ENCODE results near the gene TIGD1.
"Not testable (repeated sequence)": the region's sequence is repeated elsewhere in the genome, so short reads cannot be mapped to it uniquely, and the experiment has no call there.

TIGD1 gene

DNA sequence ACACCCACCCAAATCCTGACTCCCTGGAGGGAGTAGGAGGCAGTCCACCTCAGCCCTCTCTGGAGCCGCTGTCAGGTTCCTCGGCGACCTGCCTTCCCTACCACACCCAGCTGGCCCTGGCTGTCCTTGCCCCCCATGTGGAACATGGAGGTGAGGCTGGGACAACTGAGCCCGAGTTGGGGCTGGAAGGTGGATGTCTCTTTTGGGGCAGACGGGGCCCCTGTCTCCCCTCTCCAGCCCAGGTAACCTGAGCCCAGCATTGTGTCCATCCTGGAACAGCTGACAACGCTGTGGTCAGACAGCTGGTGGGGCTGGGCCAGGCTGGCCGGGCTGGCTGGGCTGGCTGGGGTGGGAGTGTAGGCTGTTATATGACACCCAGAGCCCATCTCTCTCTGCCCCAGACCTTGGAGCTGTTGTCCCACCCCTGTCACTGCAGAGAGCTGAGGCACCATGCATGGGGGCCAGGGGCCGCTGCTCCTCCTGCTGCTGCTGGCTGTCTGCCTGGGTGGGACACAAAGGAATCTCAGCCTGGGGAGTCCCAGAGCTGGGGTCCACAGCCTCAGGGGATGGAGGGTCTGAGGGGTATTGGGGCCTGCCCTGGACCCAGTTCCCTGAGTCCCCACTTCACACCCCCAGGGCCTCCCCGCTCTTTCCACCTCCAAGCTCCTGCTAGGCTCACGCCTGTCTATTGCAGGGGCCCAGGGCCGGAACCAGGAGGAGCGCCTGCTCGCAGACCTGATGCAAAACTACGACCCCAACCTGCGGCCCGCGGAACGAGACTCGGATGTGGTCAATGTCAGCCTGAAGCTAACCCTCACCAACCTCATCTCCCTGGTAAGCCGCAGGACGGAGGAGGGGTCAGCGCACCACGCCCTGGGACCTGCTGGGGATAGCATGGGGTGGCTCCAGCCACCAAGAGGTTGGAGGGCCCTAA is 10.8 kb downstream of the TIGD1 start, which contains the start of gene CHRNG:
TSS of gene CHRNG (plus strand) at position 395 of the 934 bp plus-strand sequence. CDS start at position 451, 56 bp downstream.
- DNase-seq (ENCODE audit: low read depth in 3 of 3) = no peak

DNA sequence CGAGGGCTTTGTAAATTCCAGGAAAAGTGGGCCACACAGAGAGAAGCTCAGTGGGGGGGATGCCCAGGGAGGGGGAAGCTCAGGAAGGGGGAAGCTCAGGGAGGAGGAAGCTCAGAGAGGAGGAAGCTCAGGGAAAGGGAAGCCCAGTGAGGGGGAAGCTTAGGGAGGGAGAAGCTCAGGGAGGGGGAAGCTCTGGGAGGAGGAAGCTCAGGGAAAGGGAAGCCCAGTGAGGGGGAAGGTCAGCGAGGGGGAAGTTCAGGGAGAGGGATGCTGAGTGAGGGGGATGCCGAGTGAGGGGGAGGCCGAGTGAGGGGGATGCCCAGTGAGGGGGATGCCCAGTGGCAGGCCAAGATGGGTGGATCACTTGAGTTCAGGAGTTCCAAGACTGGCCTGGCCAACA is 11.7 kb downstream of the TIGD1 start:
- no peak for DNase-seq (ENCODE audit: low read depth in 3 of 3)

DNA sequence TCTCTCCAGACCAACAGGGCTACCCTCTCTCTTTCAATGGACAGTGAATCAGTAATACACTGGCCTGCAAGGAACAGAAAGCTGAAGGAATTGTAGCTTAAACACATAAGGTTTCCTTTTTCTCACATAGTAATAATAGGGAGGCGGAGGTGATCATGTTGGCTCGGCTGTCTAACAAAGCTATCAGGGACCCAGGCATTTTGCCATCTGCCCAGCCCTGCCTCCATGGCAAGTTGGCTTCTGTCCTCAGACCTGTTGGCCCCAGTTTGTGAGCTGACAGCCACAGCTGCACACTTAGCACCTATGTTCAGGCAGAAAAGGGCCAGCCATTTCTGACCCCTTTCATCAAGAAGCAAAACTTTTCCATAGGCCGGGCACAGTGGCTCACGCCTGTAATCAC is 12.9 kb downstream of the TIGD1 start:
- DNase-seq (ENCODE audit: low read depth in 3 of 3) = no peak

DNA sequence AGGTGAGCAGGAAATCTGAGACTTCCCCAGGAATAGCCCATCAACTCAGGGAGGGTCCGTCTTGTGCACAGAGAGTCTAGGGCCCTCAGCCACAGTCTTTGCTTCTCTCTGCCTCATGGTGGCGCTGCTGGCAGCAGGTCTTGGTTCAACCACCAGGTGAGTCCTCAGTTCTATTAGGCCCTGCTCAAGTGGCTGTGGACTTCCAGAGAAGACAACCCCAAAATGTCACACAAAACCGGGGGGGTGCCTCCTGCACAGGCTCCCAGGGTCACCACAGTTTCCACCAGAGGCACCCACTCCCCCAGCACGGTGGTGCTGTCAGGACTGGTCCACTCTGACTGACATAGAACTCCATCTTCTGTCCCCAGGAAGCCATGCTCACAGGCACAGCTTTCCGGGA is 13.3 kb downstream of the TIGD1 start:
- no peak for DNase-seq (ENCODE audit: low read depth in 3 of 3)

DNA sequence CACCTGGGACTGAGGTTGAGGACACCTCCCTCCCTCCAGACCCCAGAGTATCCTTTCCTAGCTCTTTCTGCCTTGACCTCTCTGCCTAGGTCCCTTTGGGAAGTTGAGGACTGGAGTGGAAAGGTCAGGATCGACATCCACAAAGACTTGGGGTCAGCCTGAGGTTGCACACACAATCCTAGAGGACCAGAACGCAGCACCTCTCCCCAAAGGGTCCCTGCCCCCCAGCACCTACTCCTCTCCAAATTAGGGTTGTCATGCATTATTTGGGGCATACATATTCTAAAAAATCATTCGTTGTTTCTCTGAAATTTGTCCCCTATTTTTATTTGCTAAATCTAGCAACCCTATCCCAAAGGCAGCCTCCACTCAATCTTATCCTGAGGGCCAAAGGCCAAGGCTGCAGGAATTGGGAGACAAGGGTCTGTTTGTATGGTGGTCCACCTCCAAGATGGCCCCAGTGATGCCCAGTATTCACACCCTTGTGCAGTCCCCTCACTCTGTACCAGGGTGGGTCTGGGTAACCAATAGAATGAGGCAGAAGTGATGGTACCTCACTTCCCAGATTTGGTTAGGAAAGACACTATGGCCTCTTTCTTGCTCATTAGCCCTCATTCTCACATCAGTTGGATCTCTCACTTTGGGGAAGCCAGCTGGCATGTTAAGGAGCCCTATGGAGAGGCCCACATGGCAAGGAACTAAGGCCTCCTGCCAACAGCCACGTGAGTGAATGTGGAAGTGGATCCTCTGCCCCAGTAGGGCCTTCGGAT is 14.4 kb downstream of the TIGD1 start:
- DNase-seq (ENCODE audit: low read depth in 3 of 3) = no peak

DNA sequence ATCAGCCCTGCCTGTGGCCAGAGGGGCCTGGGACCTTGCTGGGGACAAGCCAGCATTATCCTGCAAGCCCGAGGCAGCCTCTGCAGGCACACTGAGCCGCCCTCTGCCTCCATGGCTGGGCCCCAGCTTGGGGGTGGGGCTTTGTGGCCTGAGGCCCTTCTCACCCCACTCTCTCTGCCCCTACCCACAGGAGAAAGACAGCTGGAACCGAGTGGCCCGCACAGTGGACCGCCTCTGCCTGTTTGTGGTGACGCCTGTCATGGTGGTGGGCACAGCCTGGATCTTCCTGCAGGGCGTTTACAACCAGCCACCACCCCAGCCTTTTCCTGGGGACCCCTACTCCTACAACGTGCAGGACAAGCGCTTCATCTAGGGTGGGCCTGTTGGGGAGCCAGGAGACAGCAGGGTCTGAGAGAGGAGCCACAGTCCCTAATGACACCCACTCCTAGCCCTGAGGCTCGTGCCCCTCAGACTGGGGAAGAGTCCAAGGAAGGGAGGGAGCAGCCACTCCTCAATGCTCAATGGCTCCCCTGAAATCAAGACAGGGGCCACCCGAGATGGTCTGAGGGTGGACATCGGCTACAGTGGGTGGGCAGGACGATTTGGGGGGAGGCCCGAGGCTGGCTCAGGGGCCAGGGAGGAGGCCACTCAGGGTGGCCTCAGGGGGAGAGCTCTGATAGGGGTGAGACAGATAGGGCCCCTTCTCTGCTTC is 15.3 kb downstream of the TIGD1 start:
- DNase-seq (ENCODE audit: low read depth in 3 of 3) = no peak

DNA sequence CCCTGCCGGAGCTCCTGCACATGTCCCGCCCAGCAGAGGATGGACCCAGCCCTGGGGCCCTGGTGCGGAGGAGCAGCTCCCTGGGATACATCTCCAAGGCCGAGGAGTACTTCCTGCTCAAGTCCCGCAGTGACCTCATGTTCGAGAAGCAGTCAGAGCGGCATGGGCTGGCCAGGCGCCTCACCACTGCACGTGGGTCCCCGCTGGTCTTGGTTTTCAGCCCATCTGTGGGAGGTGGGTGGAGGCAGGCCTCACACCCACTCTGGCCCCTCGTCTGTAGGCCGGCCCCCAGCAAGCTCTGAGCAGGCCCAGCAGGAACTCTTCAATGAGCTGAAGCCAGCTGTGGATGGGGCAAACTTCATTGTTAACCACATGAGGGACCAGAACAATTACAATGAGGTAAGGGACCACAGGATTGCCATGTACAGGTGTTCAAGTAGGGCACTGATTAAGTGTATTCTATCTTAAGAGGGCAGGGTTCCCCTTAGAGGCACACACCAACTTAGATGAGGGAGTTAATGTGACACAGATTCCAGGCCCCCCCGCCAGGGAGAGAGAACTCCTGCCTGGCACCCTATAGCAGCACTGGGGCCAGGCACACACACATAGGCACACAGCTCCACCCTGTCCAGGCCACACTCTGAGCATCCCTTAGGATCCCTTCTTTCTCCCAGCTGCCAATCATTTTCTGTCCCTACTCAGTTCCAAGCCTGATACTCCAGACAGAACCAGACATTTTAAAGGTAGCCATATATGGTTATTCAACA is 16.2 kb downstream of the TIGD1 start:
- no peak for DNase-seq (ENCODE audit: low read depth in 3 of 3)

DNA sequence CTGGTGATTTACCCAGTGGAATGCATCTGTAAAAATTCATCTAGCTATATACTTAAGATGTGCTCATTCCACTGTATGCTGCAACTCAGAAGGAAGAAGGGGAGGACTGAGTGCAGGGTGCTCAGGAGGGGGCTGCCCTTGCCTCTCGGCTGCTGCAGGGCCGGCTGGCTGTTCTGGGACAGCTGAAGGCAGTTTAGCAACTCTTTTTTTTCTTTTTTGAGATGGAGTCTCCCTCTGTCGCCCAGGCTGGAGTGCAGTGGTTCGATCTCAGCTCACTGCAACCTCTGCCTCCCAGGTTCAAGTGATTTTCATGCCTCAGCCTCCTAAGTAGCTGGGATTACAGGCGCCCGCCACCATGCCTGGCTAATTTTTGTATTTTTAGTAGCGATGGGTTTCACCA is 17.5 kb downstream of the TIGD1 start:
- not testable (repeated sequence) for DNase-seq (ENCODE audit: low read depth in 3 of 3)

DNA sequence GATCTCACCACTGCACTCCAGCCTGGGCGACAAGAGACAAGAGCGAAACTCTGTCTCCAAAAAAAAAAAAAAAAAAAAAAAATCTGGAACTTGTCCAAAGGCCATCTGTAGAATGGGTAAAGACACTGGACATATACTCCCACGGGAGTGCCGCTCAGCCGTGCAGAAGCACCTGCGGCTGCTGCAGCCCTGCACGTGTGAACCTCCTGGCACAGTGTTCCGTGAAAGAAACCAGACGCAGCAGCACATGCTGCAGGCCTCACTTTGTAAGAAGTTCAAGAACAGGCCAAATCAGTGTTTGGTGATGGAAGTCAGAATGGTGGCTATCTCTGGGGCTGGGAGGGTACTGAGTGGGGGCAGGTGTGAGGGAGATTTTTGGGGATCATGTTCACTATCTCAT is 17.9 kb downstream of the TIGD1 start:
- no peak for DNase-seq (ENCODE audit: low read depth in 3 of 3)

DNA sequence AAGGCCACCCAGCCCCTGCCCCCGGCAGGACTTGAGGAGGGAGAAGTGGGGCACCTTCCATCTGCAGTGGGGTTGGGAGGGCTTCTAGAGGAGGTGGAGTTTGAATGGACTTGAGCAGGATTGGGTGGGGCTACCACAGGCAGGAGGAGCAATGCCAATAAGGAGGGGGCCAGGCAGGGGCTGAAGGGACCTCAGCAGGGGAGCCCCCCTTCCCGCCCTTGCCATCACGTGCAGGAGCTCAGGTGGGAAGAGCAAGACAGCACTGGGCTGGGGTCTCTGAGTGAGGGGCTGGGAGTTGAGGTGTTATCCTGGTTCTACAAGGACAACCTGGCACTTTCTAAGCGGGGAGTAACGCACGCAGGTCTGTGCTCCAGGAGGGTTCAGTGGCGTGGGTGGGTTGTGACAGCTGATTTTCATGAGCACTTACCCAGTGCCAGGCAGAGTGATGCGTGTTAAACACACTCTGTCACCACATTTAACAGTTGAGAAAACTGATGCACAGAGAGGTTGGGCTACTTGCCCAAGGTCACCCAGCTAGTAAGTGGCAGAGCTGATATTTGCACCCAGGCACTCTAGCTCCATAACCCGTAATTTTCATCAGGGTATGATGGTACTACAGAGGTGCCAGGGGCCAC is 19.6 kb downstream of the TIGD1 start:
- no peak for DNase-seq (ENCODE audit: low read depth in 3 of 3)

DNA sequence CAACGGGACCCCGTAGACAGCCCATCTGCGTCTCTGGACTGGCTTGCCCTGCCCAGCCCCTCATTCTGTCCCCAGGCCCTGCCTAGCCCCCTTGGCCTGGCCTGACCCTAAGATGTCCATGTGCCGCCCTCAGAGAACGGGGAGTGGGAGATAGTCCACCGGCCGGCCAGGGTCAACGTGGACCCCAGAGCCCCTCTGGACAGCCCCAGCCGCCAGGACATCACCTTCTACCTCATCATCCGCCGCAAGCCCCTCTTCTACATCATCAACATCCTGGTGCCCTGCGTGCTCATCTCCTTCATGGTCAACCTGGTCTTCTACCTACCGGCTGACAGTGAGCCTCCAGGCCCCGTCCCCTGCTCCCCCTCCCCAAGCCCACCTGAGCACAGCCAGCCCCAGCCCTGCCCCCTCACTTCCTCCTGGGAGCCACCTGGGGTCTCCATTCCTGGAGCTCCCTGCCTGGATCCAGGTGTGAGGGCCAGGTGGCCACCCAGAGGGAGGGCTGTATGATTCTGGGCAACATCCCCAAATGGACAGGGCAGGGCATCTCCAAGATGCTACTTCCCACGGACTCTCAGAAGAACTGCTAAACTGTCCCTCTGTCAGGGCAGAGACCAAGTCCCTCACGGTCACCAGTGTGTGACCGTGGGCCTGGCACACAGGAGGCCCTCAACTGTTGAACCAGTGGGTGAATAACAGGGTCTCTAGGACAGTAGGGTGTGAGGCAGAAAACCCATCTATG is 20.4 kb downstream of the TIGD1 start:
- no peak for DNase-seq (ENCODE audit: low read depth in 3 of 3)

DNA sequence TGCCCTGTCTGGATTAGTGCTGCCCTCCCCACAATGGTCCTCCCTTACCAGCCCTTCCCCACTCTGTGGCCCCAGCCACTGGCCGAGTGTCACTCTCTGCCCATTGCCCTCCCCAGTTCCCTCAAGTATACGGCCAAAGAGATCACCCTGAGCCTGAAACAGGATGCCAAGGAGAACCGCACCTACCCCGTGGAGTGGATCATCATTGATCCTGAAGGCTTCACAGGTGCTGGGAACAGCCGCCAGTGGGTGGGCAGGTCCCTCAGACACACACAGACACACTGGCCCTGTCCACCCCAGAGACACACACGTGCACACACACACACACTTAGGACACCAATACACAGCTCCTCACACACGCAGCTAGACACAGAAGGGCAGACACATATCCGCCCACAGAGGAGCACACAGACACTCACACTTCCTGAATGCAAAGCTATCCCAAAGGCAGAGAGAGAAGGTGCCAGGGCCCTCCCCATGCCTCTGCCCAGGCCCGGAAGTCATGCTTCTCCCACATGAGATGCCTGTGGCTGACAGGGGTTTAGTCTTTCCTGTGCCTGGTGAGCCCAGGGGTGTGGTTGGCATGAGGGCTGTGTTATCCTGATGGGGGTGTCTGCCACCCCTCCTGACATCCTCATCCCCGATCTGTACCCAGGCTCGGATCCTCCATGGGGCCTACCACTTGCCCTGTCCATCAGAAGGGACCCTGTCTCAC is 21.5 kb downstream of the TIGD1 start:
- DNase-seq (ENCODE audit: low read depth in 3 of 3) = no peak

DNA sequence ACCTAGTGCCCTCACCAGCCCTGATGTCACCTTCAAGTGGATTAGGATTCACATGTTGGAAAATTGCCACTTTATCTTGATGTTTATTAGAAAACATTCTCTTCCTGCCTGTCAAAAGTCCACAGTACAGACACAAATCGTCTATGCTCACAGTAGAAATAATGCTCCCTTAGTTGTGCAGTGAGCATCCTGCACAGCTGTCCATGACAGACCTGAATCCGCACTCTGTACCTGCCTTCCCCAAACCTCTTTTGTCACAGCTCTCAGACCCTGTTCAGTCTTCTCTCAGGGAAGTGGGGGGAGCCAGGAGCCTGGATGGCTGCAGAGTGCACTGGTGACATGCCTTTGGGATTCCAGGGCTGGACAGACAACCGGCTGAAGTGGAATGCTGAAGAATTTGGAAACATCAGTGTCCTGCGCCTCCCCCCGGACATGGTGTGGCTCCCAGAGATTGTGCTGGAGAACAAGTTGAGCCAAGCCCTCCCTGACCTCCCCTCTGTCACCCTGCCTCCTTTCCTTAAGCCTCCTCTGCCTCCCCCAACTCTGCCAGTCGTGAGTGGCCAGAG is 22.4 kb downstream of the TIGD1 start:
- DNase-seq (ENCODE audit: low read depth in 3 of 3) = no peak

DNA sequence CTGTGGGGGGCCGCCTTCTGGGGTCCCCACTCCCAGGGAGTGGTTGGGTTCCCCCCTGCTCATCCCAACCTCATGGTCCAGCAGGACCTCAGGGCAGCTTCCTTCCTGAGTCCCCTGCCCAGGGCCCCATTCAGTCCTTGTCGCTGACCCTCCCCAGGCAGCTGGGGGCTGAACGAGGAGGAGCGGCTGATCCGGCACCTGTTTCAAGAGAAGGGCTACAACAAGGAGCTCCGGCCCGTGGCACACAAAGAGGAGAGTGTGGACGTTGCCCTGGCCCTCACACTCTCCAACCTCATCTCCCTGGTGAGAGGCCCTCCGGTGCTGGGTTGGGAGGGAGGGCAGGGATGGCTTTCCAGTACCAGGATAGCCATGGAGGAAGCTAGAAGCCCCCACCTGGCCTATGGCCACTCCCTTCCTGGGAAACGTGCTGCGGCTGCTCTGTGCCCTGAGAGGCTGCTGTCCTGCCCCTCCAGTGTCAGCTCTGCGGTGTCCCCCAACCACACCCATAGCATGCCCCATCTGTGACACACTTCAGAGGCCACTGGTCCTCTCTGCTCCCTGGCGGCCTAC is 23.9 kb downstream of the TIGD1 start:
- no peak for DNase-seq (ENCODE audit: low read depth in 3 of 3)

DNA sequence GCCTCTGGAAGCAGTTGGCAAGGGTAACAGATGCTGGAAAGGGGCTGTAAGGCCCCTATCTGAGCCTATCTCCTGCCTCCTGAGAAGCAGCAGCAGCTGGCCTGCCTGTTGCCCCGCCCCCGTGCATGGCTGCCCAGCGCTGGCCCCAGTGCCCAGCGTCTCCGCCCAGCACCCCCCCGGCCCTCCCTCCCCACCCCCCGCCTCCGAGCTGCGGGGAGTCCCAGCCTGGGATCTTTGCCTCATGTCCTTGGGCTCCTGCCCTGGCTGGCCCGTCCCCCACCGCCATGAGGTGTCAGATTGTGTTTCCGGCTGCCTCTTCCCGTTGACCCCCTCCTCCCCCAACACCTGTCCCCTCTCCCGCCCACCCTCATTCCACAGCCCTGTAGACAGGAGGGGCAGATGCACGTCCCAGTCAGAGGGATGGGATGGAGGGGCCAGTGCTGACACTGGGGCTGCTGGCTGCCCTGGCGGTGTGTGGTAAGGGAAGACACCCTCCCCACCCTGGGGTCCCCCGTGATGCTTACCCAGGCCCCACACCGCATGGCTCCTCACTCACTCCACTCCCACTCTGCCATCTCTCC is 24.5 kb downstream of the TIGD1 start, which contains the start of gene CHRND:
TSS of gene CHRND (plus strand) at position 370 of the 581 bp plus-strand sequence. CDS start at position 426, 56 bp downstream.
- no peak for DNase-seq (ENCODE audit: low read depth in 3 of 3)

DNA sequence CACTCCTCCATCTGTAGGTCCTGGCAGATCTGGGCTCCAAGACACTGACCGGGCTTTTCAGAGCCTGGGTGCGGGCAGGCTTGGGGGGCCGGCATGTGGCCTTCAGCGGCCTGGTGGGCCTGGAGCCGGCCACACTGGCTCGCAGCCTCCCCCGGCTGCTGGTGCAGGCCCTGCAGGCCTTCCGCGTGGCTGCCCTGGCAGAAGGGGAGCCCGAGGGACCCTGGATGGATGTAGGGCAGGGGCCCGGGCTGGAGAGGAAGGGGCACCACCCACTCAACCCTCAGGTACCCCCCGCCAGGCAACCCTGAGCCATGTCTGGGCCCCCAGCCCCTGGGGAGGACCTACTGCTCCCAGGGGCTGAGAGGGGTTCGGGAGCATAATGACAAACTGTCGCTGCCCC is 25.2 kb downstream of the TIGD1 start:
- DNase-seq (ENCODE audit: low read depth in 3 of 3) = no peak

DNA sequence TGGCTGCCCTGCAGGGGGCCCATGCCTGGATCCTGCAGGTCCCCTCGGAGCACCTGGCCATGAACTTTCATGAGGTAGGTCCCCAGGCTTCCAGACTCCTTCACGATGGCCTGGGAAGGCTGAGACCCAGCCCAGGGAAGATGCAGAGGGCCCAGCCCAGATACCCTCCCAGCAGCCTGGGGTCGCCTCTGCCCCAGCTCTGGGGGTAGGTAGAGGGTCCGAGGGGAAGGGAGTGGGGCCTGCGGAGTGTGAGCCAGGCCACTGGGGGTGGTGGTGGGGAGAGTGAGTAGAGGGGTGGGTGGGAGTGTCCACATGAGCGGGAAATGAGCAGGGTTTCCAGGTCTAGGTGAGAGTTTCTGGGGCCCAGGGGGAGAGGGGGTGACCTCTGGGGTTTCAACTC is 25.6 kb downstream of the TIGD1 start:
- no peak for DNase-seq (ENCODE audit: low read depth in 3 of 3)

Data from stimulated activated CD4-positive, alpha-beta T cell treated with anti-CD3 and anti-CD28 coated beads, TNF-alpha, amount 100 ng/mL, for 4 hours (primary cell).